Epidermal melanocyte (primary cell): ENCODE data around the gene CC2D2B.
"Not testable (repeated sequence)": the region's sequence is repeated elsewhere in the genome, so short reads cannot be mapped to it uniquely, and the experiment has no call there.

Experiments
- DNase-seq: peaks from one replicate; pipeline ENCODE4 v3.0.0; 2011; ENCODE audit warnings: low spot score; ENCODE audit not compliant: insufficient read length

CC2D2B gene

DNA sequence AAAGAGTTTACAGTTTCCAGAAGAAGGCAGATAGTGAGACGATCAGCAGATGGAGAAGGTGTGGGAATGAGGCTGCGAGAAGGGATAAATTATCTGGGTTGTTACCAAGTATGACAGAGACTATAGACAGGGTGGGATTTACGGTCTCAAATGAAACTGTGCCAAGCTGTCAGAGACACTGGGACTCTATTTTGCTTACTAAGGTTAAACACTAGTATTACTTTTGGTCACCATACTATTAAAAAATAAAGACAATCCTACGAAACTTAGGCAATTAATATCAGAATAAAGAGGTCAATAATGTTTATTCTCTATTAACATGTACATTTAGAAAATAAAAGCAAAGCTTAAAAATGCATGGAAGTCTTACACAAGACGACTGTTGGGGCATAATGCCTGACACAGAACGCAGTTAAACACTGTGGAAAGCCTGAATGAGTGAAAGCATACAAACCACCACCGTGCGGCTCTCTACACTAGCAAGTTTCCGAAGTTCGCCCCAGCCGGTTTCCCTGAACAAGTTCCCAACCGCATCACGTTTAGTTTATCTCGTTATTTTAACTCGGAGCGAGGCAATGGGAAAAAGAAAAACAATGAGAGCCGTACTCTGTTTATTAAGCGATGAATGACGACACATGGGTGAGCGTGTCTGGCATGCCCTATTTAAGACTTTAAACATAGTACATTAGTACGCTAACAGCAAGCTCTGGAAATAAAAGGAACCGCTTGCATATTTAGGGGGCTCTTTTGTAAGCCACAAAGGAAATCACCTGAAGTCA is 909 bp upstream of the CC2D2B start:
- DNase-seq: peak; percentile 27

DNA sequence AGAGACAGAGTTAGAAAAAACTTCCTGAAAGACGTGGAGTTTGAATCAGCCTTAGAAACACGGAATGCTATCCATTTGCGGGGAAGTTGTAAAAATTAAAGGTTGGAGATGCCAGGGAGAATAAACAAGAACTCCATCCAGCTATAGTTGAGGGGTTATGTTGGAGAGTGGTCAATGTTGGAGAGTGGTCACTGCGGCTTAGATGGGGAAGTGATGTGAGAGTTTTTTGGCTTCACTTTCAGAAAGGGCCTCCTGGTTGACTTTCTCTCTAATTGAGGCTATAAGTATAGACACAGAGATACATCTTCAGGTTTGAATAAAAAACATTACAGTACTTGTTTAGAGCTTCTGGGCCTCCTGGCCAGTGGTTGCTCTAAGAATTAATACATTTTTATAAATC is 675 bp downstream of the CC2D2B start:
- no peak for DNase-seq

DNA sequence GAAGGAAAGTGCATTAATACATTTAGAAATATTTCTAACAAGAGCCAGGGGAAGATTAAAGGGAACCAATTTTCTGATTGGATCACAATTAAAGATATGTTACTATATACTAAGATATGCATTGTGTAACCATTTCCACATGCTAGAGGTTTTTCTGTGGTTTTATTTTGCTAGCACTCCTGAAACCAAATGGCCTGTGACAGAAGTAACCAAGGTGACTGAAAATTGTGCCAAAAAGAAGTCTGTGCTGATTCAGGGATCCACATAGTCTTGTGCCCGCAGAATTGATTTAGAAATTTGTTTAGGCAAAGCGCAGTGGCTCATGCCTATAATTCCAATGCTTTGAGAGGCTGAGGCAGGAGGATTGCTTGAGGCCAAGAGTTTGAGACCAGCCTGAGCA is 1.8 kb downstream of the CC2D2B start:
- DNase-seq: no peak

DNA sequence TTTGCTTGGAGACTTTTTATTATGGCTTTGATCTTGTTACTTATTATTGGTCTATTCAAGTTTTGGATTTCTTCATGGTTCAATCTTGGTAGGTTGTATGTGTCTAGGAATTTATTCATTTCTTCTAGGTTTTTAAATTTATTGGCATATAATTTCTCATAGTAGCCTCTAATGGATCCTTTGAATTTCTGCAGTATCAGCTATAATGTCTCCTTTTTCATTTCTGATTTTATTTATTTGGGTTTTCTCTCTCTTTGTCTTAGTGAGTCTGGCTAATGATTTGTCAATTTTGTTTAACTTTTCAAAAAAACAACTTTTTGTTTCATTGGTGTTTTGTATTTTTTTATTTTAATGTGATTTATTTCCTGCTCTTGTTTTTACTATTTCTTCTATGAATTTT is 8.3 kb downstream of the CC2D2B start:
- DNase-seq: not testable (repeated sequence)

DNA sequence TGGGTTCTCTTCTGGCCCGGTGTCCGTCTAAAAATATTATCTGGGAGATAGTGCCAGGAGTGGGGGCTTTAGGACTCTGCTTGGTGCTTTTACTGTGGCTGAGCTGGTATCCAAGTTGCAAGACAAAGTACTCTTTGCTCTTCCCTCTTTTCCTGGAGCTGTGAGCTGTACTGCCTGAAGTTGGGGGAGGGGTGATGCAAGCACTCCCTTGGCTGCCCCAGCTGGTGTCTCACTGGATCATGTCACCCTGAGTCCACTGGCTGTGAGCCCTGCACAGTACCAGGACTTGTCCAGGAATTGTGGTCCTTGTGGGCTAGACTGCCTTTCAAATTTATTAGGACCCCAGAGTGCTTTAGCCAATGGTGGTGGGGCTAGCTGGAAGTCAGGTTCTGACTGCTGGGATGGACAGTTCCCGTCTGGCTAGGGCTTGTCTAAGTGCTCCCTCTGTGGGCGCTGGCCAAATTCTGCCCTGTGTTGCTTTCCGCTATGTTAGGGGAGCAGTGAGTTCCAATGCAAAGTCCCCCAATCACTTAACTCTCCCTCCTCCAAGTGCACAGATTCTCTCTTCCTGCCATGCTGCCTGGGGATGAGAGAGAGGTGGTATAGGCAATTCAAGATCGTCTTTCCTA is 13.1 kb downstream of the CC2D2B start:
- DNase-seq: no peak

DNA sequence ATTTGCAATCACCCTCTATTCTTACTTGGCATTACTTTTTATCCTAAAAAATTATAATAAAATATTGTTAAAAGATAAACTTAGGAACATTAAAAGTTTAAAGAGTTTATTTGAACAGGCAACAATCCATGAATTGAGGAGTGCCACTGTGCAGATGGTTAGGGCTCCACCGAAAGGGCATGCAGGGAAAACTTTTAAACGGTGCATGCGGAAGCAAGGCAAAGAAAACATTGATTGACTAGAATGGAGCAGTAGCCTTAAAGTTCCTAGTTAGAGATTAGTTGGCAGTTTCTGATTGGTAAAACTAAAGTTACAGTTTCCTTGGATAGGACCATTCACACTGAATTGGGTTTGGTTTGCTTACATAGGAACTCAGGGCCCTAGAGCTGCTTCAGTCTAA is 17.3 kb downstream of the CC2D2B start:
- no peak for DNase-seq

DNA sequence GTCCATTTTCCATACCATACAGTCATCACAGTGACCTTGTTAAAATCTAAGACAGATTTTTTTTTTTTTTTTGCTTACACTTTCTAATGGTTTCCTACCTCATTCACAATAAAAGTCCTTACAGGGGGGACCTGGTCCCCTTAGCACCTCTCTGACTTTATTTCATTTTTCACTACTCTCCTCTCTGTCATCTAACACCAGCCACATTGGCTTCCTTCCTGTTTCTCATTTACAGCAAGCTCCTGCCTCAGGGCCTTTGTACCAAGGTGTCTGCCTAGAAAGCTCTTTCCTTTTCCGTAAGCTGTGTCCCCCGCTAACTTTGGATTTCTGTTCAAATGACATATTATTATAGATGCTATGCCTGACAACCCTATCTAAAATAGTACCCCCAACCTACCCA is 27.7 kb downstream of the CC2D2B start:
- no peak for DNase-seq

DNA sequence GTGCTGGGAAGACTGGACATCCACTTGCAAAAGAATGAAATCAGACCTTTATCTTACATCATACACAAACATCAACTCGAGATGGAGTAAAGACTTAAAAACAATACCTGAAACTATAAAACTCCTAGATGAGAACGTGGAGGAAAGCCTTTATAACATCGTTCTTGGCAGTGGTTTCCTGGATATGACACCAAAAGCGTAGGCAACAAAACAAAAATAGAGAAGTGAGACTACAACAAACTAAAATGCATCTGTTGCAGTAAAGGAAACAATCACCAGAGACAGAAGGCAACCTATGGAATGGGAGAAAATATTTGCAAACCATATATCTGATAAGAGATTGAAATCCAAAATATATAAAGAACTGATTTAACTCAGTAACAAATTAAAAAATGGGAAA is 33.3 kb downstream of the CC2D2B start:
- no peak for DNase-seq

DNA sequence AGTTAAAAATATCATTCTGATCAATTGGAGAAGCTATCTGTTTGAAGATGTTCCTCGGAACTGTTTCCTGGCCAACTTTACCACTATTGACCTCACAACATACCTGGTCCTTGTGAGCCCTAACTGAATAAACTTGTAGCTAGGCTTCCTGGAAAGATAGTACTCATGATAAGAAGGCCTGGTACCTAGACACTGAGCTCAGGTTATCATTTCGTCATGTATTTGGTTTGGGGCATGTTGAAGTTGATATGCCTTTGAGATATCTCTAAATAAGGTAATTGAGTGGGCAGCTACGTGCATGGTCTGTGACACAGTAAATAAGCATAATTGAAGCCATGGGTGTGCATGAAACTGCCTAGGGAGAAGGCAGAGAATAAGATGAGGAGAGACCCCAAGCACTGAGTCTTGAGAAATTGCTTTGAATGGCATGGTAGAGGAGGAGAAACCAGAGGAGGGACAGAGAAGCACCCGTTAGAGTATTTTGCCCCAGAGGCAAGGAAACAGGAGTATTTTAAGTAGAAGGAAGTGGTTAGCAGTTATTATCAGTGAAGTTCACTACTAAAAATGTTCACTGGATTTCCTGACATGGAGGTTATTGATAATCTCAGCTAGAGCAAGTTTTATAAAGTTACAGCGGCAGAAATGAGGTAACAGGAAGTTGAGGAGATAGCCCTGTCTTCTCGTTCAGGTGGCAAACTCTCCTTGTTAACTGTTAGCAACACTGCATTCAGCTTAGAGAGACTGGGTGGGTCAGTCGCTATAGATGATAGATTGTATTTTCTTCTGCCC is 55.6 kb downstream of the CC2D2B start:
- DNase-seq: no peak

DNA sequence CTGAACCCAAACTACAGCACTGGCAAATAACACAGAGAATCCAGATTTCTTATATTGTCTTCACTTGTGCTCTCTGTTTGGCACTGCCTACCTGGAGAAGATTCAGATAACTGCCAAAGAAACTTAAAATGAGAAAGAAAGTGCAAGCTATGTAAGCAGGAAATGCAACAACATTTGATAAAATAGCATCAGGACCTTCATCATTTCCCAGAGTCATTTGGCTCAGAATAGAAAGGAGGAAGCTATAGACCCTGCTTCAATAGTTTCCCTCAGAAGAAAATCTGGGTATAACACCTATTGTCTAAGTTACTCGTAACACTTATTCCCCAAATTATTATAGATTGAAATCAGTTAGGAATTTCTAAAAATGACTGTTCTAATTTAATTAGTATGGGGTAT is 56.2 kb downstream of the CC2D2B start:
- DNase-seq: no peak

DNA sequence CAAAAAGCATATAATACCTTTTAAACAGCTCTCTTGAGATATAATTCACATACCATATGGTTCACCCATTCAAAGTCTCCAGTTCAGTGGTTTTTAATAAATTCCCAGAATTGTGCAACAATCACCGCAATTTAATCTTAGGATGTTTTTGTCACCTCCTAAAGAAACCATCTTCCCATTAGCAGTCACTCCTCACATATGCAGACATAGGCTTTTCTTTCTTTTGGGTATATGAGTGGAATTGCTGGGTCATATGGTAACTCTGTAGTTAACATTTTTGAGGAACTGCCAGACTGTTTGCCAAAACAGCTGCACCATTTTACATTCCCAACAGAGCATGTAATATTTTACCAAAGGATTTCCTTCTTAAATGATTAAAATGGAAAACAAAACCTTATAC is 57.0 kb downstream of the CC2D2B start:
- DNase-seq: no peak

DNA sequence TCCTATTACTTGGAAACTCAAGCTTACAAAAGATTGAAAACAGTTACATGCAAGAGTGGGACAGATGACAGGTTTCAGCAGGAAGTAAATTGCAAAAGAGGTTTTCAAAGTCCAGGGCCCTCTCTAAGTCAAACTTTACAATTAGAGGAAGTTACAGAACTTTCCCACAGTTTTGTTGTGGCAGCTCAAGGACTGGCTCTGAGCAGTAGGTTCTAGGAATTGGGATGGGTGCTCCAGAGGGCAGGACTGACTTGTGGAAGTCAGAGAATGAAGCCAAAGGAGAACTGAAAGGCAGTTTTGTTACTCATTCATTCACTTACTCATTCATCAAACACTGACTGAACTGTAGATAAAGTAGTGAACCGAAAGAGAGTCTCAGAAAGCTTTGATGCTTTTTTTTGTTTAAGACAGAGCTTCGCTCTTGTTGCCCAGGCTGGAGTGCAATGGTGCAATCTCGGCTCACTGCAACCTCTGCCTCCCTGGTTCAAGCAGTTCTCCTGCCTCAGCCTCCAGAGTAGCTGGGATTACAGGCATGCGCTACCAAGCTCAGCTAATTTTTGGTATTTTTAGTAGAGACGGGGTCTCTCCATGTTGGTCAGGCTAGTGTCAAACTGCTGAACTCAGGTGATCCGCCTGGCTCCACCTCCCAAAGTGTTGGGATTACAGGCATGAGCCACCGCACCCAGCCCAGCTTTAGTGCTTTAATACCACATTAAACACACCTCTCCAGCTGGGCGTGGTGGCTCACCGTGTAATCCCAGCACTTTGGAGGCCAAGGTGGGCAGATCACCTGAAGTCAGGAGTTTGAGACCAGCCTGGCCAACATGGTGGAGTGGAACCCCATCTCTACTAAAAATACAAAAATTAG is 68.8 kb downstream of the CC2D2B start:
- no peak for DNase-seq

DNA sequence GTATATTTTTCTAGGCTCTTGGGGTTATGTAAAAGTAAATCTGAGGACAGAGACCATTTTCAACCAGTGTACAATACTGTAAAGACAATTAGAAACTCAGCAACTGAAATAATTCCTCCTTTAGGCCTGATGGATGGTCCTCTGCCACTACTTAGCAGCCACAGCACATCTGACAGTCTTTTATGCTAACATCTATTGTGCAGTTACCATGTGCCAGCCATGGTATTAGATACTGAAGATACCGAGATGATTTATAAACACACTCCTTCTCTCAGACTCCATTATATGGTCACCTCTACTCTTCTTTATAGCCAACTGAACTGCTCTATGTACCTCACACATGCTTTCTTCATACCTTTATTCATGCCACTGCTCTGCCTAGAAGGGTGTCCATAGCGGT is 74.4 kb downstream of the CC2D2B start:
- DNase-seq: no peak

DNA sequence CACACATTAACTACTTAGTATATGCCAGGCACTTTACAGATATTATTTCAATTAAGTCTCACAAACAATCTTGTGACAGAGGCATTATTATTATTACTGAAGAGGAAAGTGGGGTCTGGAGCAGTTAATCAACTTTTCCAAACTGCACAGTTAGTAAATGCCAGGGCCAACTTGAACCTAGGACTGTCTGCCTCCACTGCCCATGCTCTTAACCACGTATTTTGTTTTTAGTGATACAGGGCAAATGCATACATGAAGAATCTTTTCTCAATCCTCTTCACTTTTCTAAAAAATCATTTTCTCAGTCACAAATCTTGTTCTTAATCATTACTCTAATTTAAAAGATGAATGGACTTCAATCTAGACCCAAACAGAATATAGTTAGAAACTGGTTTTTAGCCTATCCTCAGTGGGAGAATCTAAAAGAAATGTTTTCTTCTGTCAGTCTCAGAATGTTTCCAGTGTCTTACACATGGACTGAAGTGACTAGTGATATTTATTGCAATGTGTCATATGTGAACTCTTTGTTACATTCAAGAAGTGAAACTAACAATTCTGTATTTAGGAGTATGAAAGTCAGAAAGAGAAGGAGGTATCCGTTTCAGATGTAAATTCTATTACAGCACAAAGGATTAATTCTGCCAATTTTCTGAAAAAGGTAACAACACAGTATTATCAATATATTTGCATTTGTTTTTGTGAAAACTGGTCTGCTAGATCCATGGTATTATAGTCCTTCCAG is 80.1 kb downstream of the CC2D2B start:
- no peak for DNase-seq

DNA sequence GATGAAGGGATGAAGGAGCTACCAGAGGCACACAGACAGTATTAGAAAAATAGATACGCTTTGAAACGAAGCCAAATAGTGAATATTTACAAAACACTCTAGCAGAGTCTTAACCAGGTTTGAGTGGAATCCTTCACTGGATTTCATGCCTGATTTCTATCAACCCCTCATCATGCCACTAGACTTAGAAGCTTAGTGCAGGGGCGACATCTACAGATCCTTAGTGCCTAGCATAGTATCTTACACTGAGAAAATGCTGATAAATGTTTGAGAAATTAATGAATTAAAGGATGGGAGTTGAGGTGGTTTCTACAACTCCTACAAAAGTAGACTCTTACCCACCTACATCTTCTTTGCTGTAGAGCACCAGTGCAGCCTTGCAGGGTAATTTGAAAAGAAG is 80.9 kb downstream of the CC2D2B start:
- no peak for DNase-seq

DNA sequence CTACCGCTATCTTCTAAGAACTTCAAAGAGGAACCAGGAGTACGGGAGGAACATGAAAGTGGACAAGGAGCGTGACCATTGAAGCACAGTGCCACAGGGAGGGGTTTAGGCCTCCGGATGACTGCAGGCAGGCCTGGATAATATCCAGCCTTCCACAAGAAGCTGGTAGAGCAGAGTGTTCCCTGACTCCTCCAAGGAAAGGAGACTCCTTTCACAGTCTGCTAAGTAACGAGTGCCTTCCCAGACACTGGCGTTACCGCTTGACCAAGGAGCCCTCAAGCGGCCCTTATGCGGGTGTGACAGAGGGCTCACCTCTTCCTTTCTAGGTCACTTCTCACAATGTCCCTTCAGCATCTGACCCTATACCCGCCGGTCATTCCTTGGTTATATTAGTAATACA is 86.6 kb downstream of the CC2D2B start:
- not testable (repeated sequence) for DNase-seq

DNA sequence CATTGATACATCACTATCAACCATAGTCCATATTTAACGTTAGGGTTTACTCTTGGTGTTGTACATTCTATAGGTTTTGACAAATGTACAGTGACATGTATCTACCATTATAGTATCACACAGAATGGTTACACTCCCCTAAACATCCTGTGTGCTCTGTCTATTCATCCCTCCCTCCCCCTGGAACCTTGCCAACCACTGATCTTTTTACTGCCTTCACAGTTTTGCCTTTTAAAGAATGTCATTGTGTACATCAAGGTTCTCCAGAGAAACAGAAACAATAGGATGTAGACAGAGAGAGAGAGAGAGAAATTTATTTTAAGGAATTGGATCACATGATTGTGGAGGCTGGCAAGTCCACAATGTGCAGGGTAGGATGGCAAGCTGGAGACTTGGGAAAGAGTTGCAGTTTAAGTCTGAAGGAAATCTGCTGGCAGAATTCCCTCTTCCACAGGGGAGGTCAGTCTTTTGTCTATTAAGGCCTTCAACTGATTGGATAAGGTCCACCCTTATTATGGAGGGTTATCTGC is 90.5 kb downstream of the CC2D2B start:
- no peak for DNase-seq

DNA sequence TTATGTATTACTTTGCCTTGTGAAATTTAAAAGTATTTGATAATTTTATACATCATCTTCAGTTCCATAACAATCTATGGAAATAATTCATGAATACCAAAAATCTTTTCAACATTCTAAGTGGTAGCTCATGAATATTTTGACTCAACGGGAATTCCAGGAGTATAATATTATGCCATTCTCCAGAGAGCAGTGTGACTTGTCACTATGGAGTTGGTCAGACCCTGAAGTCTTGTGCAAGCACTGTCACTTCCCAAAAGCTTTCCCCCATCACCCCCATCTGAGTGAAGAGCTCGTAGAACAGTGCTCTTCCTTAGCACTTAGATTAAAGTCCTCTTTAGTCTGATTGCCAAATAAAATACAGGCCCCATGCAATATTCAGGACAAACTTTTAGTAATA is 106.2 kb downstream of the CC2D2B start:
- DNase-seq: no peak

DNA sequence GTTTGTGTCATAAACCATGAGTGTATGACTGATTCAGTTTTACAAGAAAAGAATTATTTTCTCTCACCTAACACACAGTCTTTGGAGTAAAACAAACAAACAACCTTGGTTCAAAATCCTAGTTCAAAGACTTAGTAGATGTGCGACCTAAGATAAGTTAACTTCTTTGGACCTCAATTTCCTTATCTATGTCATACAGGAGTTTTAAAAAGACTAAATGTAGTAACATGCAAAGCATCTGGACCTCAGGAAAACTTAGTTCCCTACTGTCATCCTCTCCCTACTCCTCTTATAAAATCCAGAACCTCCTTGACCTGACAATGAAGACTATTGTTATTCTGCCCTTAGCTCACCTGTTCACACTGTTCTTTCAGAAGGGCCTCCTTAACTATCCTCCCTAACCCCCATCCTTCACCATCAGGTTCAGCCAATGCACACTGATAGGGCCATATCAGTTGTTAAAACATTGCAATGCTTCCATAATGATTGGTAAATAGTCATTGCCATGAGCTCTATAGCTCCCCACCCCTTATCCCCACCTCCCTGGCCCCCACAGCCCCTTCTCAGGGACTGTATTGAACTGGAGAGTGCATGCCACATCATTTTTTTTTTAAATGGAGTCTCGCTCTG is 106.8 kb downstream of the CC2D2B start:
- DNase-seq: no peak

DNA sequence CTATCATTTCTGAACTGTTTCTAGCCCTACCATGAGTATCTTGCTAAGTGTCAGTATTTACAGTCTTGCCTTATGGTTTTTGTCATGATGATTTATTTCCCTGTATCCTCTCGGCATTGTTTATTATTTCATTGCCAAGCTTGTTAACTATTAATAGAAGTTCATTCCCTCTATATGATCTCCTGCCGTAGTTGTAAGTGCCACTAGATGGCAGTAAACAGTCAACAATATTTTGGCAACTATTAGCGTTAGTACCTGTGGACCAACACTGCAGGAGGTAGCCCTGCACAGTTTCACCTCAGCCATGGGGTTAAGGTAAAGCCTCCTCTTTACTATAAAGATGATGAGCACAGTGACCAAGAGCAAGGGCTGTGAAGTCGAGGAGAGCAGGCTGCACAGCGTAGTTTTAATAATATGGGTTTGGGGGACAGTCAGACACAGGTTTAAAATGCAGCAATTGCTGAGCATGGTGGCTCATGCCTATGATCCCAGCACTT is 109.5 kb downstream of the CC2D2B start:
- DNase-seq: no peak
